Measurements from ENCODE around the gene ATG9B.

The ATG9B gene

DNA sequence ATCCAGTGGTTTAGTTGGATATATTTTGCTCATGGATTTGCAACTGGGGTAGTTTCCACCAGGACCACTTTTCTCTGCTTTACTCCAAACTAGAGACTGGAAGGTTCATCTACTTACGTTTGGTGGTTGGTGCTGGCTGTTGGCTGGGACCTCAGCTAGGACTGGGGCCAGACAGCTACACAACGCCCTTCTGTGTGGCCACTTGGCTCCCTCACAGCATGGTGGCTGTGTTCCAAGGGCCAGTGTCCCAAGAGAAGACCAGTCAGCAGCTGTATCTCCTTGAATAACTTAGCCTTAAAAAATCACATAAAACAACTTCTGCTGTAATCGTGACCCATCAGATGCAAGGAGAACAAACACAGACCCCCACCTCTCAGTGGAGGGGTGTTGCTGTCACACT lies 41.9 kb downstream of the ATG9B start:
- TF ChIP-seq, protein P1, sequence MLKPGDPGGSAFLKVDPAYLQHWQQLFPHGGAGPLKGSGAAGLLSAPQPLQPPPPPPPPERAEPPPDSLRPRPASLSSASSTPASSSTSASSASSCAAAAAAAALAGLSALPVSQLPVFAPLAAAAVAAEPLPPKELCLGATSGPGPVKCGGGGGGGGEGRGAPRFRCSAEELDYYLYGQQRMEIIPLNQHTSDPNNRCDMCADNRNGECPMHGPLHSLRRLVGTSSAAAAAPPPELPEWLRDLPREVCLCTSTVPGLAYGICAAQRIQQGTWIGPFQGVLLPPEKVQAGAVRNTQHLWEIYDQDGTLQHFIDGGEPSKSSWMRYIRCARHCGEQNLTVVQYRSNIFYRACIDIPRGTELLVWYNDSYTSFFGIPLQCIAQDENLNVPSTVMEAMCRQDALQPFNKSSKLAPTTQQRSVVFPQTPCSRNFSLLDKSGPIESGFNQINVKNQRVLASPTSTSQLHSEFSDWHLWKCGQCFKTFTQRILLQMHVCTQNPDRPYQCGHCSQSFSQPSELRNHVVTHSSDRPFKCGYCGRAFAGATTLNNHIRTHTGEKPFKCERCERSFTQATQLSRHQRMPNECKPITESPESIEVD (tag by site-specific recombination; IDR thresholded peaks at IDR 0.05): no peak
- TF ChIP-seq, protein P2, sequence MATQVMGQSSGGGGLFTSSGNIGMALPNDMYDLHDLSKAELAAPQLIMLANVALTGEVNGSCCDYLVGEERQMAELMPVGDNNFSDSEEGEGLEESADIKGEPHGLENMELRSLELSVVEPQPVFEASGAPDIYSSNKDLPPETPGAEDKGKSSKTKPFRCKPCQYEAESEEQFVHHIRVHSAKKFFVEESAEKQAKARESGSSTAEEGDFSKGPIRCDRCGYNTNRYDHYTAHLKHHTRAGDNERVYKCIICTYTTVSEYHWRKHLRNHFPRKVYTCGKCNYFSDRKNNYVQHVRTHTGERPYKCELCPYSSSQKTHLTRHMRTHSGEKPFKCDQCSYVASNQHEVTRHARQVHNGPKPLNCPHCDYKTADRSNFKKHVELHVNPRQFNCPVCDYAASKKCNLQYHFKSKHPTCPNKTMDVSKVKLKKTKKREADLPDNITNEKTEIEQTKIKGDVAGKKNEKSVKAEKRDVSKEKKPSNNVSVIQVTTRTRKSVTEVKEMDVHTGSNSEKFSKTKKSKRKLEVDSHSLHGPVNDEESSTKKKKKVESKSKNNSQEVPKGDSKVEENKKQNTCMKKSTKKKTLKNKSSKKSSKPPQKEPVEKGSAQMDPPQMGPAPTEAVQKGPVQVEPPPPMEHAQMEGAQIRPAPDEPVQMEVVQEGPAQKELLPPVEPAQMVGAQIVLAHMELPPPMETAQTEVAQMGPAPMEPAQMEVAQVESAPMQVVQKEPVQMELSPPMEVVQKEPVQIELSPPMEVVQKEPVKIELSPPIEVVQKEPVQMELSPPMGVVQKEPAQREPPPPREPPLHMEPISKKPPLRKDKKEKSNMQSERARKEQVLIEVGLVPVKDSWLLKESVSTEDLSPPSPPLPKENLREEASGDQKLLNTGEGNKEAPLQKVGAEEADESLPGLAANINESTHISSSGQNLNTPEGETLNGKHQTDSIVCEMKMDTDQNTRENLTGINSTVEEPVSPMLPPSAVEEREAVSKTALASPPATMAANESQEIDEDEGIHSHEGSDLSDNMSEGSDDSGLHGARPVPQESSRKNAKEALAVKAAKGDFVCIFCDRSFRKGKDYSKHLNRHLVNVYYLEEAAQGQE (tag by site-specific recombination; IDR thresholded peaks at IDR 0.05): no peak
- TF ChIP-seq ZNF266 (tag by site-specific recombination; IDR thresholded peaks at IDR 0.05; ENCODE audit: low read depth): no peak
- no peak for TF ChIP-seq ZNF571 (tag by site-specific recombination; IDR thresholded peaks at IDR 0.05)
- TF ChIP-seq, protein P3, sequence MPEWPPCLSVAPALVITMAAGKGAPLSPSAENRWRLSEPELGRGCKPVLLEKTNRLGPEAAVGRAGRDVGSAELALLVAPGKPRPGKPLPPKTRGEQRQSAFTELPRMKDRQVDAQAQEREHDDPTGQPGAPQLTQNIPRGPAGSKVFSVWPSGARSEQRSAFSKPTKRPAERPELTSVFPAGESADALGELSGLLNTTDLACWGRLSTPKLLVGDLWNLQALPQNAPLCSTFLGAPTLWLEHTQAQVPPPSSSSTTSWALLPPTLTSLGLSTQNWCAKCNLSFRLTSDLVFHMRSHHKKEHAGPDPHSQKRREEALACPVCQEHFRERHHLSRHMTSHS (tag by site-specific recombination; IDR thresholded peaks at IDR 0.05): no peak
- TF ChIP-seq ZNF433 (tag by site-specific recombination; IDR thresholded peaks at IDR 0.05; ENCODE audit: low read depth): no peak
- no peak for TF ChIP-seq ZNF311 (tag by site-specific recombination; IDR thresholded peaks at IDR 0.05; ENCODE audit: borderline replicate concordance)
- no peak for TF ChIP-seq REPIN1 (tag by site-specific recombination; IDR thresholded peaks at IDR 0.05; ENCODE audit: low read depth)
- TF ChIP-seq, protein P4, sequence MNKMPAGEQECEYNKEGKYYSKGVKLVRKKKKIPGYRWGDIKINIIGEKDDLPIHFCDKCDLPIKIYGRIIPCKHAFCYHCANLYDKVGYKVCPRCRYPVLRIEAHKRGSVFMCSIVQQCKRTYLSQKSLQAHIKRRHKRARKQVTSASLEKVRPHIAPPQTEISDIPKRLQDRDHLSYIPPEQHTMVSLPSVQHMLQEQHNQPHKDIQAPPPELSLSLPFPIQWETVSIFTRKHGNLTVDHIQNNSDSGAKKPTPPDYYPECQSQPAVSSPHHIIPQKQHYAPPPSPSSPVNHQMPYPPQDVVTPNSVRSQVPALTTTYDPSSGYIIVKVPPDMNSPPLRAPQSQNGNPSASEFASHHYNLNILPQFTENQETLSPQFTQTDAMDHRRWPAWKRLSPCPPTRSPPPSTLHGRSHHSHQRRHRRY (tag by site-specific recombination; IDR thresholded peaks at IDR 0.05): no peak
- H3K27ac ChIP-seq (ENCODE audit: extremely low read depth, low read depth, low read length): no peak overlapping the region
- ChIA-PET CTCF (interaction anchor here (1.4 to 6.2 kb wide), 2 partner anchors 17 to 36 kb away, joined by 3 to 124 read pairs; no protein-coding TSS in a partner anchor), POLR2A (no interaction called here)
- H3K36me3 ChIP-seq (ENCODE audit: control insufficient read depth in 2 of 2, insufficient read depth in 1 of 2, low read length in 2 of 2): no peaks in the 10 kb centered on the region
- no peak overlapping the region for H3K4me3 ChIP-seq (ENCODE audit: low read depth, low read length)
- H3K9me3 ChIP-seq (ENCODE audit: control insufficient read depth, insufficient read depth, low read depth, low read length): no peaks in the 10 kb centered on the region
- H3K4me1 ChIP-seq (ENCODE audit: control insufficient read depth, insufficient read depth, low read length): no peaks in the 10 kb centered on the region

DNA sequence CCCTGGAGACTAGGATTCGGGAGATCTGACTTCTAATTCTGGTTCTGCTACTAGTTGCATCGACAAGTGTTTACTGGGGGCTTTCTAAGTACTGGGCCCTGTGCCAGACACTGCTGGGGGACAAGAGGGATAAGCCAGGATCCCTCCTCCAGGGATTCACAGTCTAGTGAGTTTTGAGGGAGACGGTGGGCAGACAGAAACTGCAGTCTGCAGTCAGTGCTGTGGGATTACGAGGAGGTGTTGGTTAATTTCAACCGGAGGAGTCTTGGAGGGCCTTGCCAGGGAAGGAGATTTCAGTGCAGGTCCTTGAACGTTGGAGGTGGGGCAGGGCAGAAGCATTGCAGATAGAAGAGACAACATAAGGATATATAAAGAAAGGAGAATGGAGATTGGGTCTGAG lies 42.6 kb downstream of the ATG9B start:
- no peak overlapping the region for H3K27ac ChIP-seq (ENCODE audit: extremely low read depth, low read depth, low read length)
- H3K4me3 ChIP-seq (ENCODE audit: low read depth, low read length): no peak overlapping the region
- no peaks in the 10 kb centered on the region for H3K4me1 ChIP-seq (ENCODE audit: control insufficient read depth, insufficient read depth, low read length)
- ChIA-PET CTCF (interaction anchor here (1.4 to 6.2 kb wide), 2 partner anchors 16 to 37 kb away, joined by 3 to 124 read pairs; no protein-coding TSS in a partner anchor), POLR2A (no interaction called here)
- H3K9me3 ChIP-seq (ENCODE audit: control insufficient read depth, insufficient read depth, low read depth, low read length): no peaks in the 10 kb centered on the region
- no peaks in the 10 kb centered on the region for H3K36me3 ChIP-seq (ENCODE audit: control insufficient read depth in 2 of 2, insufficient read depth in 1 of 2, low read length in 2 of 2)
- TF ChIP-seq EGR2 (tag by site-specific recombination; IDR thresholded peaks at IDR 0.05; ENCODE audit: low read depth): peak; percentile 70; the same call in 1 of the 2 replicates
- no peak for TF ChIP-seq ZNF174 (tag by site-specific recombination; IDR thresholded peaks at IDR 0.05)
- peak; percentile 42 for TF ChIP-seq ZFHX2 (tag by site-specific recombination; conservative IDR thresholded peaks at IDR 0.05)

DNA sequence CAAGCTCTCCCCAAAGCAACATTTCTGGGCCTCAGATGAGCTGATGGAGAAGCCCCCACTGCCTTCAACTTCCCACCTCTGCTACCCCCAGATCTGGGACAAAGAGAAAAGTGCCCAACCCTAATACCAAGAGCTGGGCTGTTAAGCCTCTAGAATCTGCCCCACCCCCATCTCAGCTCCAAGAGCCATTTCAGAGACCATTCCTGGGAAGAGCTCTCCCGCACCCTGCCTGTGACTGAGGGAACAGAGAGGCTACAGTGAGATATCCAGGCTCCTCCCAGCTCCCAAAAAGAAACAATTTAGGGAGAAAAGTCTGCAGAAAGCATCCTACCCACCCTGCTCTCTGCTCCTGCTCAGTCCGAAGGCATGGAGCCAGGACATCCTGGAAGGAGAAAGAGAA lies 43.6 kb downstream of the ATG9B start:
- POLR2A ChIA-PET: interaction anchor here (1.3 kb wide), 1 partner anchor 82 kb away, joined by 3 read pairs; no protein-coding TSS in a partner anchor
- CTCF ChIA-PET: interaction anchor here (0.6 to 2.8 kb wide), 9 partner anchors 8 to 657 kb away, joined by 3 to 19 read pairs (median 3); no protein-coding TSS in a partner anchor
- H3K36me3 ChIP-seq (ENCODE audit: control insufficient read depth in 2 of 2, insufficient read depth in 1 of 2, low read length in 2 of 2): no peaks in the 10 kb centered on the region

More for the DNA sequence above, 43.6 kb downstream of the ATG9B start:
- H3K4me3 ChIP-seq (ENCODE audit: low read depth, low read length): no peak overlapping the region
- no peaks in the 10 kb centered on the region for H3K9me3 ChIP-seq (ENCODE audit: control insufficient read depth, insufficient read depth, low read depth, low read length)
- H3K27ac ChIP-seq (ENCODE audit: extremely low read depth, low read depth, low read length): no peak overlapping the region
- TF ChIP-seq, protein P5, sequence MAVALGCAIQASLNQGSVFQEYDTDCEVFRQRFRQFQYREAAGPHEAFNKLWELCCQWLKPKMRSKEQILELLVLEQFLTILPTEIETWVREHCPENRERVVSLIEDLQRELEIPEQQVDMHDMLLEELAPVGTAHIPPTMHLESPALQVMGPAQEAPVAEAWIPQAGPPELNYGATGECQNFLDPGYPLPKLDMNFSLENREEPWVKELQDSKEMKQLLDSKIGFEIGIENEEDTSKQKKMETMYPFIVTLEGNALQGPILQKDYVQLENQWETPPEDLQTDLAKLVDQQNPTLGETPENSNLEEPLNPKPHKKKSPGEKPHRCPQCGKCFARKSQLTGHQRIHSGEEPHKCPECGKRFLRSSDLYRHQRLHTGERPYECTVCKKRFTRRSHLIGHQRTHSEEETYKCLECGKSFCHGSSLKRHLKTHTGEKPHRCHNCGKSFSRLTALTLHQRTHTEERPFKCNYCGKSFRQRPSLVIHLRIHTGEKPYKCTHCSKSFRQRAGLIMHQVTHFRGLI (tag by site-specific recombination; IDR thresholded peaks at IDR 0.05): peak; percentile 57
- TF ChIP-seq ZFP3 (tag by site-specific recombination; IDR thresholded peaks at IDR 0.05; ENCODE audit: low read depth): no peak
- H3K4me1 ChIP-seq (ENCODE audit: control insufficient read depth, insufficient read depth, low read length): no peaks in the 10 kb centered on the region; the same call in 1 of the 2 replicates

Data from HEK293 (cell line).